Pulmonary artery endothelial cell (primary cell): ENCODE data around the gene SOBP. TPM values are rescaled to one million over a fixed set of nuclear protein-coding genes. Genes with fewer than 3 reads are reported as not detected.
A peak's percentile ranks its signal among the peaks of the same experiment; 100 is the strongest.

ENCODE experiments used
- DNase-seq: peaks from one replicate; pipeline ENCODE4 v3.0.0-alpha.2; 2011; ENCODE audit warnings: low read depth, low spot score
- total RNA-seq: library from RNA; depleted of rRNA; stranded (reverse); fragments of >200 nt; gene quantifications from 2 replicates; pipeline ENCODE4 v1.2.3, GENCODE V29; 2014

Gene SOBP
- total RNA-seq, 1 donor from 2014 or later = 2.8 TPM

DNA sequence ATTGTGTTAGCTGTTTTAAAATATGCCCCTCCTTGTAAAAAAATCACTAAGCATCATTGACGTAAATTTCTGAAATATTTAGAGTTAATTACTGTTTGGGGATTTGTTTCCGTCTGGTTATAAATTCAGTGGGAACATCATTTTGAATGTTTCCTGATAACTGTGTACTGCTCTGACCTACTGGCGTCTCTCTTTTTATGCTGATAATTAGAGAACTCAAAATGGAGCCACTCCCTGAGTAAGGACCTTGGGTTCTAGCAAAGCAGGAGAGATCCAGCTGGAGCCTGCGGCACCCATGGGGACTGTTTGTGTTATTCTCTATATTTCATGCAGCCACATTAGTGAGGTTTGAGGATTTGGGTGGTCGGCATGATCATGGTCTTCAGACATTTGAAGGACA, 124.9 kb downstream of the SOBP start:
- DNase-seq = no peak

DNA sequence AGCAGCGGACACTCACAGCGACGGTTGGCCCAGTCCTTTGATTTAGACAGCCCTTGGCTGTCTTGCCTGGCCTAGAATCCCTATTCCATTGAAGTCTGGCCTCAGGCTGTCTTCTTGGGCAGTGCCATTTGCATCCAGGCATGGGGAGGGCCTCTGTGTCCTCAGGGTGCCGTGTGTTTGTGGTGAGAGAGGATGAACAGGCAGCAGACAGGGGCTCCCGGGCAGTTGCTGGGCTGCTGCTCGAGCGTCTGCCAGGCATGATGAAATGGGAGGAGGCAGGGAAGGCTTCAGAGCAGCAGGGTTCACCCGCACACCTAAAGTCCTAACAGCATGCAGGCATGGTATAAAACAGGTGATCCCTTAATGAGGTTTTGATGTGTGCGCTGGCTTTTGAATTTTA, 126.9 kb downstream of the SOBP start:
- no peak for DNase-seq

DNA sequence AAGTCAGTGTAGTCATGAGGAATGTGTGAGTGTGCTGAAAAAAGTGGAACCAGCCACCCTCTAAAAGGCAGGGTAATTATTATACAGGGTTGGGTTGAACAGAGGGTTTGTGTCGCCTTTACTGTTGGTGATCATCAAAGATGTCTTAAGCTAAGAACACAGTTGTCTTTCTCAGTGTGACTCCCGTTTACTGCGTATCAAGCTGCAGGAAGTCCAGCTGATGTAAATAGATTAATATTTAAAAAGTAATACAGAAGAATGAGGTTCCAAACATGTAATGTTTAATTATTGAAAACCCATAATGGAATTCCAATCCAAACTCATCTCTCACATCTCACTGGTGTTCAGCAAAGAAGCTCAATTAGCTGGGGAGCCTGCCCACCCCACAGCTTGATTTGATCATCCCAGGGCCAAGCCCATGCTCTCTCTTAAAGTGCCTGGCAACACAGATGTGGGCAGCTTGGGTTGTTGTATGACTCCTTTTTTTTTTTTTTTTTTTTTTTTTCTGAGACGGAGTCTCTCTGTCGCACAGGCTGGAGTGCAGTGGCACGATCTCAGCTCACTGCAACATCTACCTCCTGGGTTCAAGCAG, 127.5 kb downstream of the SOBP start:
- DNase-seq = no peak

DNA sequence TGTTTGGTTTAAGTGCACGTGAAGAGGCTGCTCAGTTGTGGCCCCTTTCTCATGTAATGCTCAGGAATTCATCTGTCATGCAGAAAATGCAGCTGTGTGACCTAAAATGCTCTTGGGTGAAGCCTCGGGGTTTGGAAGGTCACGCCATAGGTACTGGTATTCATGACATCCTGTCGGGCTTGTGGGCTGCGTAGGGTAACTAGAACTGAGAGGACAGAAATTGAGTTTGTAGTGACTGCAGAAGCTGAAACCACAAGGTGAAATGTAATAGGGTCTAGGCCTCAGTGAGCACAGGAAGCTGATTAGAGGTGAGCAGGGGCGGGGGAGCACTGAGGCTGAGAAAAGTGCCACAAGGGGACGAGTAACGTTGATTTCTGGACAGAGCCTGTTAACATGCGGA, 128.8 kb downstream of the SOBP start:
- no peak for DNase-seq

DNA sequence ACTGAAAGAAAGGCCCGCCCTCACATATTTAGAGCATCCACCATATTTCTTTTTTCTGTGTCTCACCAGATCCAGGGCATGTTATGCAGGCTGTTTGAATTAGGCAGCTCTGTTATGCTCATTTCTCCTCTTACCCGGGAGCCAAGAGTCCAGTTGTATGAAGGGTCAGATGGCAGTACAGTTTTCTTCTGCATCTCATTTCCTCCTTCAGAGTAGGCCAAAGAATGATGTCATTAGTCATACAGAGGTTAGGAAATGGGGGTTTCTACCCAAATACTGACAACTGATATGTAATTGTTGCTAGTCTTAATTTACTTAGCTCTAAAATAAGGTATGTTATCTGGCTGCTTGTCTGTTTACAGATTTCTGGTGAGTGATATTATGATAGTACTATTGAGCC, 130.8 kb downstream of the SOBP start:
- DNase-seq = peak; percentile 32

DNA sequence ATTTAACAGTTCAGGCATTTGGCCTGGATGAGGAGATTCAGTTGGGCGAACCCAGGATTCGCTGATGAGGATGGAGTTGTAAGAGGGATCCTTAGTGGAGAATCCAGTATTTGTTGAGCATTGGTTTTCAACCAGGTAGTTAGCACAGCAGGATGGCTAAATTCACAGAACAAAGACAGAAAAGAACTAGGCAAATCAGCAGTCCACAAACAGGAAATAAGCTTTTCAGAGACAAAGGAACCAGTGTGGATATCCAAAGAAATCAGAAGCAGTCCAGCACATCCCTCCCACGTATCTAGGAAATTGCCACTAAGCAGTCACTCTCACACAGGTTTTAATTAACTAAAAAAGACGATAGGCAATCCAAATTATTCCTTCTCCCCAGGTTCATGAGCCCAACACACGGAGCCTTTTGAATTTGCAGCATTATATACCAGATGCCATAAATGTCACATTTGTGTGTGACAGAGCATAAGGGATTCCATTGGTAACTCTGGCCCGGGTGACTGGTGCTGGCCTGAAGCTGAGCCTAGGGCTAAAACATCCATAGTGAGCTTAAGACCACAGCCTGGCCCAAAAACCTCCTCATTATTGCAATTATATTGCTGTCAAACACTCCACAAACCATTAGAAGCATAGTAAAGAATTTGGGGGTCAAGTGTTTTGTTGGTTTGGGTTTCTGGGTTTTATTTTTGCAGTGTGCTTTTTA, 131.5 kb downstream of the SOBP start:
- DNase-seq = no peak

DNA sequence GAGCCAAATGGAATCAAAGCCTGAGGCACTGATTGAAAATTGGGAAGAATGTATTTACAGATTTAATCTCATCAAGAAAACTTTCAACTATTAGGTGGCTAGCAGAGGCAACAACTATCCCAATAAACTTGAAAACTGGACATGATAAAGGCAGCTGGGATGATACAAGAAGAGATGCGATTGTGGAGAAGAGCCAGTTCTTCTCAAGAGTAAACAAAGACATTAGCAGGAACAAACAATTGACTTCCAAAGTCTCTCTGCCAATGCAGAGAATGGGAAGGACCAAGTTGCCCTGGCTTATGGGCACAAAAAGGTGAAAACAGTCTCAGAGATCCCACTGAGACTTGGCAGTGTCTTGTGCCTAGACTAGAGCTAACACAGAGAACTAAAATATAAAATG, 132.4 kb downstream of the SOBP start:
- no peak for DNase-seq

DNA sequence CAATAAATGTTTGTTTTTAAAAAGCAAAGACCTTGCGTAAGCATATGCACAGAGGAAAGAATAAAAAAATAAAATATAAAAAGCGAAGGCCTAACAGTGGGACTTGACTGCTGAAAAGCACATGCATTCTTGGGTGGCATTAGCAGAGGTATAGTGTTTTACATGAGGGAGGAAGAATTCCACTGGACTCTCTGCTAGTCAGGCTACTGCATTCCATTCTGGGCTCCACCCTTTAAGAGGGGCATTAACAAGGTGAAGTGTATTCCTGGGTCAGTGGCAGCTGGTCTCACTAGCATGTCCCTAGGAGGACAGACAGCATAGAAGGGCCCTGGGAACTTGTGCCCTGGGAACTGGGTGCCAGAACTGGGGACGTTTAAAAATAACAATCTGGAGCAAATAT, 134.1 kb downstream of the SOBP start:
- no peak for DNase-seq

DNA sequence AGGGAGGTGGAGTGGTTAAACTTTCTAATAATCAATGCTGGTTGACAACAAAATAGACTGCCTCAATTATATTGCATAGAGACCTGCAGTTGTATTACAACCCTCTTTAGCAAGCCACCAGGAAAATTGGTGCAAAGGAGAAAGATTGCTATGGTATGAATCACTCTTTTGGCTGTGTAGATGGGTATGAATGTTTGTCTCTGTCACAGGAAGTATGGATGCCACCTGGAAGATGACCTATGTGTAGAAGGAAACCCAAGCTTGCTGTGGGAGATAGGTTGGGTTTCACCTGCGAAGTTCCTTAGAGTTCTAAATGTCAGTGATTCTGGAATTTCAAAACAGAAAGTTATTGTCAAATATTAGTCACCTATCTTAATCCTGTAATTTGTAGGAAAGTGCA, 134.6 kb downstream of the SOBP start:
- DNase-seq = no peak

DNA sequence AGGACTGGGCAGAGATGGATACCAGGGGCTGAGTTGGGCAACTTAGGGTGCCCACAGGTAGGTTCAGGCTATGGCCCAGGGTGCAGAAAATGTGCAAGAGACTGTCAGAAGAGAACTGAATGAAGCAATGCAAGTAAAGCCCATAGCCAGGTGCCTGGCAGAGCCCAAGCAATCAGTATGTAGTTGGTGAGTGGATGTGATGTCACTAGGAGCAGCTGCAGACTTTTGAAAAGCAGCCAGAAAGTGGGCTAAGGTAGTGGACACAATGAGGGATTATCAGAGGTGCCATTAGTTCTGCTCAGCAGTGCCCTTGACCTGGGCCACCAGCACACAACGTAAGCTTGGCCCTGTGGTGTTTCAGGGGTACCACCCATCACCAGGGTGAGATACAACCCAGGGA, 135.3 kb downstream of the SOBP start:
- DNase-seq = no peak

DNA sequence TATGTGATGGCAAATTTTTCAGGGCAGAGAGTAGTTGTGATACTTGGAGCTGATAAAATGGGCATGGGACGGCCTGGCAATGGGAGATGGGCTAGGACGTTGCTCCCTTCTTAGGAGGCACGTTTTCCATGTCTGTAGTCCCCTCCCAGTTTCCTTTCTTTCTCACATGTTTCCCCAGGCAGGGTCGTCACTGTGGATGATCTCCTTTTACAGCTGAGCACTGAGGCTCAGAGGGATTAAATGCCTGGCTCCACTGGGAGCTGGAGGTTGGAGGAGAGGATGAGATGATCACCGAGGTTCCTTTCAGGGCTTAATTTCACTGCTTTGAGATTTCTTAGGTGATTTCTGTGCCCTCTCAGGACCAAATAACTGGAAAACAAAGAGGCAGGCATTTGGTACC, 136.7 kb downstream of the SOBP start:
- DNase-seq = no peak

DNA sequence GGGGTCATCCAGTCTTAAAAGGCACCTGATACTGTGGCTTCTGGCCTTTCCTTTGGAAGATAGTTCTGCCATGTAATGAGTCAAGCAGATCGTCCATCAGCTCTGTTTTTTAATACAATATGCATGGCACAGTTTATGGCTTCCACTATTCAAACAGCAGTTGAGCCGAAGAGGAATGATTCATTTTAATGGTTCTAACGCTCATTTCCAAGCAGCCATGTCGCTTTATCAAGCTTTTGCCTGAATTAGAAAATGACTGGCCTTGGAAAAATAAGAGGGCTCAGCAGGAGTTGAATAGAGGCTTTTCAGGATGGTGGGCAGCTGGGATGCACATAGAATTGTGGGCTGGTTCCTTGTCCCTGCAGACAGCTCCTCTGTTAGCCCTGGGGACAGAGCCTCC, 138.1 kb downstream of the SOBP start:
- DNase-seq = no peak

DNA sequence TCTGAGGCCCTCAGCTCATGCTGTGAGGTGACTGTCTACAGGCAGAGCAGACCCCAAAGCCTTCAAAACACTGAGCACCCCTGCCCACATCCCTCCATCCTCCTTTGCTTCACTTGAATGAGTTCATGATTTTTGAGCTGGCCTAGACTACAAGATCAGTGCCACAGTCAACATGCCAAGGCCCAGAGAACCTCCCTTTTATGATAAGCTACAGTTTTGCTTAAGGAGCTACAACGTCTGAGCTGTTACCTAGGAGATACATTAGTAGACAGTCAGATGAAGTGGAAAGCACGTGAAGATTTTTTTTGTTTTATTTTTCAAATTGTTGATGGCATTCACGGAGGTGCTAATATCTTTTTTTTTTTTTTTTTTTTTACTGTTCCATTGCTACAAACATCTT, 139.0 kb downstream of the SOBP start:
- DNase-seq = no peak

DNA sequence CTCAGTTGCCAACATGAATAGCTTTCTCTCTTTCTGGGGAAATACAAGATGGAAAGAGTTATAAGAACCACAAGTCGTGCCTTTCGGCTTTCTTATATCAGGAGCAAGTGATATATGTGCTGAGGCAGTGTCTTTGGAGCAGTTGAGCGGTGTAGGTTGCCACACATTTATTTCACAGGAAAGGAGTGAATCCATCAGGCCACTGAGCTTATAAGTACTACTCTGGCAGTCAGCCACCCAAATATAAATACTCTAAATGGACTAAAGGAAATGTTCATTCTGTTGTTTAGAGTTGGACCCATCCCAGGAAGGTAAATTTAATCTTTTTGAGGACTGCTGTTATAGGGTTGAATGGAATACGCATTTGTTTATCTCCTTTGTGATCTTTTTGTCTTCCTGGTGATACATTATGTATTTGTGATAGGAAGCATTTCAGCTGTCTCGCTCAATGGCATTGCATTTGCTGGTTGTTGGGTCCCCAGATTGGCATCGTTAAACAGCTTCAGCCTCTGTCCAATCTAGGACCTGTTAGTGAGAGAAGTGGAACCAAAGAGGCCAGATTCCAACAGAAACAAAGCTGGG, 139.7 kb downstream of the SOBP start:
- no peak for DNase-seq

DNA sequence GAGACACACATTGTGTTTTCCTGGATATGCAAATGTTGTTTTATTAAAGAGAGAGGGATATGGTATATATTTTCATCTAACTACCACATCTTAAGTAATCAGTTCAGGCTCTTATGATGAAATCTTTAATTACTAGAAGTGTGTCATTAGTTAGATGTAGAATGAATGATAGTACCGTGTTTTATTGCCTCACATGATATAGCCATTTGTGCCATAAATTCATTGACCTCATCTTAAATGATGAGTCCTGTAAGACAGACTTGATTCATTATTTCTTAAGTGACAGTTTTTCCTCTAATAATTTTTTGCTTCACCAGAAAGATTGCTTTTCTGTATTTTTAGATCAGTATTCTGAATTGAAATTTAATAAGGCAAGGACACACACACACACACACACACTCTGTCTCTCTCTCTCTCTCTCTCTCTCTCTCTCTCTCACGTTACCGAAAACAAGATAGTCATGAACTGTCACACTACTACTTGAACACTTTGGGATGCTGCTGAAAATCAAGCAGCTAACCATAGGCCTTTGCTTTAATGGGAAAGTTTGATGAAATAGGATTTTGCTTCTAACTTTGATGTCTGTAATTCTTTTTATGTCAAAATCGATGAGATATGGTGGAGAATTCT, 140.5 kb downstream of the SOBP start:
- no peak for DNase-seq

DNA sequence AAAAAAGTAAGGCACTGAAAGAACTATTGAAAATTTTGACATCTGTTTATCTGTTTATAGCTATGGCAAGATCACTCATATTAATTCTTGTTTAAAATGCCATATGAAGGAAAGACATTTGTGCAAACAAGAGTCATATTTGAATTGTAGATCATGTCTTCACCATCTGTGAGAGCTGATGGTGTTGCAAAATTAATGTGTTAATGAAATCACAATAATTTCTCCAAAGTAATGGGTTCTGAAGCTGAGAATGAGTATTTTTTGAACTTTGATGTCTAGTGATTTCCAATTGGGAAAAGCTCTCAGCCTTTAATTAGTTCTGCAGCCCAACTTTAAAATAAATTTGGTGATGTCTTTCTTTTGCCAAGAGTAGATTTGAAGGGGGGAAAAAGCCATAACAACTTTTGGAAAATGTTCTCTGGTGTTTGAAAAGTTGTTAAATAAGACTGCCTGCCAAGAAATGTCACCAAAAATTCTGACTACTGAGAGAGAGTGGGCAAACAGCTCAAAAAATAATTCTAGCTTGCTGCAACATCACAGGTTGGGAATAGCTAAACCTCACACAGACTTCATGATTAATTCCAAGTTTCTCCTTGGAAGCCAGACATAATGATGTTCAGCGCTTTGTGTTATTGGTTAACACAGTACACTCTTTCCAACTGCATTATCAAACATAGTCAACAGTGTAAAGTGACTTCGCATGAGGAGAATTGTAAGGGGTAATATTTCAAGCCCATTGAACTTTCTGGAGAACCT, 142.6 kb downstream of the SOBP start:
- no peak for DNase-seq

DNA sequence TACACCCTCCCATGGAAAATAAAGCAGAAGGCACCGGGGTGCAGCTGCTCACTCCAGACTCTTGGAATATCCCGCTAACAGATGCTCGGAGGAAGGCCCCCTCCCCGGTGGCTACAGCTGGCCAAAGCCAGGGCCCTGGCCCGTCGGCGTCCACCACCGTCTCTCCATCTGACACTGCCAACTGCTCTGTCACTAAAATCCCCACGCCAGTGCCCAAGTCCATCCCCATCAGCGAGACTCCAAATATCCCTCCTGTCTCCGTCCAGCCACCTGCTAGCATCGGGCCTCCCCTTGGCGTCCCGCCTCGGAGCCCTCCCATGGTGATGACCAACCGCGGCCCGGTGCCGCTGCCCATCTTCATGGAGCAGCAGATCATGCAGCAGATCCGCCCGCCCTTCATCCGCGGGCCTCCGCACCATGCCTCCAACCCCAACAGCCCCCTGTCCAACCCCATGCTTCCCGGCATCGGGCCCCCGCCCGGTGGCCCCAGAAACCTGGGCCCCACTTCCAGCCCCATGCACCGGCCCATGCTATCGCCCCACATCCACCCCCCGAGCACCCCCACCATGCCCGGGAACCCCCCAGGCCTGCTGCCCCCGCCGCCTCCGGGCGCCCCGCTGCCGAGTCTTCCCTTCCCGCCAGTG, 143.9 kb downstream of the SOBP start:
- DNase-seq = no peak

DNA sequence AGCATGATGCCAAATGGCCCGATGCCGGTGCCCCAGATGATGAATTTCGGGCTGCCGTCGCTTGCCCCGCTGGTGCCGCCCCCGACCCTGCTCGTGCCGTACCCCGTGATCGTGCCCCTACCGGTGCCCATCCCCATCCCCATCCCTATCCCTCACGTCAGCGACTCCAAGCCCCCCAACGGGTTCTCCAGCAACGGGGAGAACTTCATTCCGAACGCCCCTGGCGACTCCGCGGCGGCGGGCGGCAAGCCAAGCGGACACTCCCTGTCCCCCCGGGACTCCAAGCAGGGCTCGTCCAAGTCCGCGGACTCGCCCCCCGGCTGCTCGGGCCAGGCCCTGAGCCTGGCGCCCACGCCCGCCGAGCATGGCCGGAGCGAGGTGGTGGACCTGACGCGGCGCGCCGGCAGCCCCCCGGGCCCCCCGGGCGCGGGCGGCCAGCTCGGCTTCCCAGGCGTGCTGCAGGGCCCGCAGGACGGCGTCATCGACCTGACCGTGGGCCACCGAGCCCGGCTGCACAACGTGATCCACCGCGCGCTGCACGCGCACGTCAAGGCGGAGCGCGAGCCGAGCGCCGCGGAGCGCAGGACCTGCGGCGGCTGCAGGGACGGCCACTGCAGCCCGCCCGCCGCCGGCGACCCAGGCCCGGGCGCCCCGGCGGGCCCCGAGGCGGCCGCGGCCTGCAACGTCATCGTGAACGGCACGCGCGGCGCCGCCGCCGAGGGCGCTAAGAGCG, 144.6 kb downstream of the SOBP start:
- no peak for DNase-seq

DNA sequence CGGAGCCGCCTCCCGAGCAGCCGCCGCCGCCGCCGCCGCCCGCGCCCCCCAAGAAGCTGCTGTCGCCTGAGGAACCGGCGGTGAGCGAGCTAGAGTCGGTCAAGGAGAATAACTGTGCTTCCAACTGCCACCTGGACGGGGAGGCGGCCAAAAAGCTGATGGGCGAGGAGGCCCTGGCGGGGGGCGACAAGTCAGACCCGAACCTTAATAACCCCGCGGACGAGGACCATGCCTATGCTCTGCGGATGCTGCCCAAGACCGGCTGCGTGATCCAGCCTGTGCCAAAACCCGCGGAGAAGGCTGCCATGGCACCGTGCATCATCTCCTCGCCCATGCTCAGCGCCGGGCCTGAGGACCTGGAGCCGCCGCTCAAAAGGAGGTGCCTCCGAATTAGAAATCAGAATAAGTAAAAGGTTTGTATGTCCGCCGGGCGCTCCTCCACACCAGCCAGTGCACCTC, 145.2 kb downstream of the SOBP start:
- no peak for DNase-seq

DNA sequence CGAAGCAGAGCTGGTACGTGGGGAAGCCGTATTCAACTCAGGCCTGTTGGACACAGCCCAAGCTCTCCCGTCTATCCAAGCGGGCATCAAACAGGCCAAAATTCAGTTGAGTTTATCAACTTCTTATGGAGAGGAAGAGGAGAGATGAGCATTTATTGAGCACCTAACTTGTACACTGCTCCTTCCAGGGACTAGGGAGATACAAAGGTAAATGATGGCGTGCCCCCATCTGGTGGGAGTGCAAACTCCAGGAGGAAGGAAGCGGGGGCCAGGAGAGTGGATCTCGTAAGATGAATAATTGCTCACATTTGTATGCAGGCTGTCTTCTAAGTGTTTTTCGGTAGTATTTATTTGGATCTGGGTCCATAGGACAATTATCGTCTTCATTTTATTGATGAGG, 146.6 kb downstream of the SOBP start:
- no peak for DNase-seq
